HG03442 (cell line): ENCODE measurements around the gene GRAMD4.
"Not testable (repeated sequence)": the region's sequence is repeated elsewhere in the genome, so short reads cannot be mapped to it uniquely, and the experiment has no call there.

ENCODE experiments used
- ATAC-seq: cut with Tn5 transposase; IDR thresholded peaks from one replicate; pipeline ENCODE4 v1.9.1; 2021; ENCODE audit warnings: mild to moderate bottlenecking, moderate library complexity; ENCODE audit not compliant: unreplicated experiment

Gene GRAMD4

DNA sequence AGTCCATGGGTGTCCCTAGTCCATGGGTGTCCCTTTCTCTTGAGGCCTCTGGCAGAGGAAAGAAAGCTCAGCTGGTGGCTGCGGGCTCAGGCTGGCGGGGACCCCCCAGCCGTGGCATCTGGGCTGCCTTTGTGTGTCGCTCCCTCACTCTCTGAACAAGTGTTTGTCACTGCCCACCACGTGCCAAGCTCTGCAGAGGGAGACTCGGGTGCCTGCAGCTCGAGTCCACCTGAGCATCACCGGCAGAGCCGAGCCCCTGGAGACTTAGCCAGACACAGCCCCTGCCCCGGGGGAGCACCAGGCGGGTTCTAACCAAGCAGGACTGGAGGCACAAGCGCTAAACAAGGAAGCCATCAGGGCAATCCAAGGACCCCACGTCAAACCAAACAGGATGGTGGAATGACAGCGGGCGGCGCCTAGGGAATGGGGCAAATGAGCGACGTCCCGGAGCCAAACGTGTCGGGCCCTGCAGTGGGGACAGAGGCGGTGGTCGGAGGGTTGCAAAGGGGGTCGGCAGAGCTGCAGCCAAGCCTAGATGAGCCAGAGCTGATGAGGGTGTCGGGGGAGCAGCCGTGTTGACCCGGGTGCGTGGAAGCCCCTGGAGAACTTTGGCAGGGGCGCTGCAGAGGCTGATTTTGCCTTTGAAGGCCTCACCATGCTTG, 2.1 kb upstream of the GRAMD4 start:
- no peak for ATAC-seq

DNA sequence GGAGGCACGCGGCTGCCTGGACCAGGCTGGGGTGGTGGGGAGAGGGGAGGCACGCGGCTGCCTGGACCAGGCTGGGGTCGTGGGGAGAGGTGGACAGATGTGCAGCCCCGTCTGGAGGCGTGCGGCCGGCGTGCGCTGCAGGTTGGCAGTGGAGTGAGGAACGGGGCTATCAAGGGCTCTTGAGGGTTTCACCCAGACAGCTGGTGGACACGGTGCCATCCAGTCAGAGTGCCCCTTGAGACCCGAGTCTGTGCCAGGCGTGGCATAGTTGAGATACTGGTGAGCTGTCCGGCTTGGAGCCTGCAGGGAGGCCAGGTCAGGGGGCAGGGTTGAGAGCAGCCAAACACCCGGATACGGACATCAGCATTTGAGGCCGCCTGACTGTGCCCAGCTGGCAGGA, 1.5 kb upstream of the GRAMD4 start:
- ATAC-seq, result no peak

- ATAC-seq, result no peak
Observed at GRCh38 chr22:46619240-46619829, 851 bp upstream of the GRAMD4 start.

GRCh38 chr22:46620588-46621242, 529 bp downstream of the GRAMD4 start:
- ATAC-seq, result no peak

DNA sequence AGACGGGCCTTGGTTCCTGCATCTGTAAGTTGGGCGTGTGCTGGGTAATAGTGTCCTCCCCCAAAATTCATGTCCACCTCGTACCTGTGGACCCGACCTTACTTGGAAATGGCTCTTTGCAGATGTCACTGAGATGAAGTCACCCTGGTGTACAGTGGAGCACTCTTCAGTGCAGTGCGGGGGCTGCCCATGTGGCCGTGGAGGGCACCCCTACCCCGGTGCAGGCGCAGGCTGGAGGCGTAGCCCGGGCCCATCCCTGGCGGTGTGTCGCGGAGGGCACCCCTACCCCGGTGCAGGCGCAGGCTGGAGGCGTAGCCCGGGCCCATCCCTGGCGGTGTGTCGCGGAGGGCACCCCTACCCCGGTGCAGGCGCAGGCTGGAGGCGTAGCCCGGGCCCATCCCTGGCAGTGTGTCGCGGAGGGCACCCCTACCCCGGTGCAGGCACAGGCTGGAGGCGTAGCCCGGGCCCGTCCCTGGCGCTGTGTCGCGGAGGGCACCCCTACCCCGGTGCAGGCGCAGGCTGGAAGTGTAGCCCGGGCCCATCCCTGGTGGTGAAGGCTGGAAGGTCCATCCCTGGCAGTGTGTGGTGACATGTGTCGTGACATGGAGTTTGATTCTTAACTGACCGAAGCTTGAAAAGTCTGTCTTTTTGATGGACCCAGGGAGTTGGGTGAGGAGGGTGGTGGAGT, 1.2 kb downstream of the GRAMD4 start:
- not testable (repeated sequence) for ATAC-seq

DNA sequence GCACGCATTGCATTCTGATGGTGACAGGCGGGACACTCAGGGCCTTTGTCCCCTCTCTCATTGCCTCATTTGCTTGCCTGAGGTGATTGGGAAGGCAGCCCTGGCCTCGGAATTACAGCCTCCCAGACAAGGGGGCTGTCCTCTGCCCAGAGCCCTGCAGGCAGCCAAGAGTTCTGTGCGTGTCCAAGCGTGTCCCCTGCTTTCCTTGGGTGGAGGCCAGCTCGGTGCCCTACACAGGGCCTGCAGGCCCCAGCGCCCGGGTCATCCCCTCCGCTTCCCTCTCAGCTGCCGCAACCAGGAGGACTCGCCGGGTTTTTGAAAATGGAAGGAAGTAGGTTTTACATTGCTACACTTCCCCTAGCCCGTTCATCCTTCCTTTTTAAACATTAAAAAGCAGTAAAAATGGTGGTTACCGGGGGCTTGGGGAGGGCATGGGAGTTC, 1.9 kb downstream of the GRAMD4 start:
- ATAC-seq, result no peak

GRCh38 chr22:46625113-46625842, 5.1 kb downstream of the GRAMD4 start:
- no peak for ATAC-seq

DNA sequence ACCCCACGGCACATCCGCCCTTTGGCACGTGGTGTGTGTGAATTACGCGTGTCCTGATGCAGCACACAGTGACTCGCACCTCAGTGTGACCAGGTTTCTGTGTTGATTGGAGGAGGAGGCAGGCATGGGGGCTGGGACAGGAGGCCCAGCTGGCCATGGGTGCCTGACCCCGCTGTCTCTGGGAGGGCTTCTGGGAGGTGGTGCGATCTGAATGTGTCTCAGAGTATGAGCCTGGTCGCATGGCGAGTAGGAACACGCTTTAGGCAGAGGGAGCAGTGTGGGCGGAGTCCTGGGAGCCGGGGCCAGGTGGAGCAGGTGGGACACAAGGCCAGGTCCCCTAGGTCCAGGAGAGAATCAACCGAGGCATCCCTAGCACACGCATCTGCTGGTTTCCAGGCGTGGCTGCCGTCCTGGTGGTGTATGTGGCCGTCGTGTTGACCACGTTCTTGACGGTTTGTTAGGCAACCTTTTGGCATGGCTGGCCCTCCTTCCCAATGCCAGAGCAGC, 5.7 kb downstream of the GRAMD4 start:
- ATAC-seq, result no peak

DNA sequence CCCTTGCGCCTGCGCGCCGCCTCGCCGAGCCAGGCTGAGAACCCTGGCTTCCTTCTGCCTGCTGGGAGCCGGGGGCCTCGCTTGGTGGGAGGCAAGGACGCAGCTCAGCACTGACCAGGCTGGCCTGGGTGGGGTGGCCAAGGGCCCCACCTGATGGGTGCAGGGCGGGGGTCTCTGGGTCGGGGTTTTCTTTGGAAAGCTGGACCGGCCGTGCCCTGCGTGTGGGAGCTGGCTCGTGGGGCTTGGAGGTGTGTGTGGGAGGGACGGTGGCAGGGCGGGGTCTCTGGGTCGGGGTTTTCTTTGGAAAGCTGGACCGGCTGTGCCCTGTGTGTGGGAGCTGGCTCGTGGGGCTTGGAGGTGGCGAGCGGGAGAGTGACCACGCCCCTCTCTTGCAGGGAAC, 6.2 kb downstream of the GRAMD4 start:
- no peak for ATAC-seq

DNA sequence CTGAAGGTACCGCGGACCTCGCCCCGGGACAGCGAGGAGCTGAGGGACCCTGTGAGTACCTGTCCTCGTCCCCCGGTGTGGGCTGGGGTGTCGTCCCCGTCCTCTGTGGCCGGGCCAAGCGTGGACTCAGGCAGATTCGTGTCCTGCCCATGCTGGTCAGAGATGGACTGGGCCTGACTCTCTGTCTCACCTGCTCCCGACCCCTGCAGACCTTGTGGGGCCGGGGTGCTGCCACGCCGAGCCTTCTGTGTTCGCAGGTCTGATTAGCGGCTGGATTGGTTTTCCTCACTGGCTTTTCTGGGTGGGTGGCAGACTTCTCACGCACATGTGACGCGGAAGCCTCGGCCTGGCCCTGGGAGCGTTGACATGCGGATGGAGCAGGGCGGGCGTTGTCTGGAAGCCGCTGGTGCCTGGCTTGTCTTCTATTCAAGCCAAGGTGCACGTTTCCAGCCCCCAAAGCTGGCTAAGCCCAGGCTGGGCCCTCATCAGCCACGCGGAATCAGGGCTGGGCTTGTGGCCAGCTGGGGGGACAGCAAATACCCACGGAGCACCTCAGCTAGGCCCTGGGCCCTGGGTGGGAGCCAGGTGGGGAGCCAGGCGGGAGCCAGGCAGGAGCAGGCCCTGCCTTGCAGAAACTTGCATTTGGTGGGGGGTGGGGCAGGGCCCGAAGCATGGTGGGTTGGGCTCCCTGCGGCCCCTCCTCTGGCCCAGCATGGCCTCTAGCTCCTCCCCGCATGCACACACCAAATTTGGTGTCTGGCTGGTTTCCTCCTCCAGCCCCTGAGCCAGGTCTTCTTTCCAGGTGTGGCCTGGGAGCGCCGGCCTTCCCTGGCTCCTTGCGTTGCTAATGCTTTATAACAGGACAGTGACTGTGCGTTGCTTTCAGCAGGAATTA, 7.0 kb downstream of the GRAMD4 start:
- no peak for ATAC-seq

DNA sequence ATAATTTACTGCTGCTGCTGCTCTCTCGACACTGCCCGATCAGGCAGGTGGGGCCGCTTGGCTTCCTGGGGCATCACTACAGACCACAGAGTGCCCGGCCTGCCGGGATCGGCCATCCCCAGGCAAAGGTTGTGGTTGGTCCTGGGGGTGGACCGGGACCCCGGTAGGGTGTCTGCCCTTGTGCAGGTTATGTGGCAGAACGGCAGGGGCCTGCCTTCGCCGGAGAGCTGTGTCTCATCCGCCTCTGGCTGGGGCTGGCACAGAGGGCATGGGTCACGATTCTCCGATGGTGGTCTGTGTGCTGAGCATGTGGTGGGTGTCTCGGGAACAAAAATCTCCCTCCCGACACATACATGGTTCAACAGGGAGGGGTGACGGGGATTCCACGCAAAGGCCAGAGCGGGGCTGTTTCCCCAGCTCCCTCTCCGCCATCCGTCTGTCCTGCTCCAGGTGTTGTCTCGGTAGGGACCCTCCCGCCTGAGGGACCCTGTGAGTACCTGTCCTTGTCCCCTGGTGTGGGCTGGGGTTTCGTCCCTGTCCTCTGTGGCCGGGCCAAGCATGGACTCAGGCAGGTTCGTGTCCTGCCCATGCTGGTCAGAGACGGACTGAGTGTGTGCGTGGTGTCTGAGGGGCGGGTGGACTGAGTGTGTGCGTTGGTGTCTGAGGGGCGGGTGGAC, 7.8 kb downstream of the GRAMD4 start:
- ATAC-seq, result no peak

DNA sequence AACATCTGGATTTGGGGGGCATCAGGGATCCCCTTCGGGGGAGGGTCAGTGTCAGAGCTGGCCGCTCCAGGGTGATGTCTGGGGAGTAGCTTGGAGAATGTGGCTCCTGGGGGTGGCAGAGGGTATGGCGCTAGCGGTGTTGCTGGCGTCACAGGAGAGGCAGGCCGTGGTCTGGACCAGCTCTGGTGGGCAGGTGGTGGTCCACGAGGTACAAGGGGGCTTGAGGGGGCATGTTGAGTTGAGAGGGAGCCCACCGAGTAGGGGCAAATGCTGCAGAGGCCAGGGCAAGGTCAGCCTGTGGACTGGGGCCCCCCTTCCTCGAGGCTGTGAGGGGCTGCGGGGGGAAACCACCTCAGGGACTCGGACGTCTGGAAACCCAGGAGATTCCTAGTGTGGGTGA, 8.6 kb downstream of the GRAMD4 start:
- no peak for ATAC-seq

DNA sequence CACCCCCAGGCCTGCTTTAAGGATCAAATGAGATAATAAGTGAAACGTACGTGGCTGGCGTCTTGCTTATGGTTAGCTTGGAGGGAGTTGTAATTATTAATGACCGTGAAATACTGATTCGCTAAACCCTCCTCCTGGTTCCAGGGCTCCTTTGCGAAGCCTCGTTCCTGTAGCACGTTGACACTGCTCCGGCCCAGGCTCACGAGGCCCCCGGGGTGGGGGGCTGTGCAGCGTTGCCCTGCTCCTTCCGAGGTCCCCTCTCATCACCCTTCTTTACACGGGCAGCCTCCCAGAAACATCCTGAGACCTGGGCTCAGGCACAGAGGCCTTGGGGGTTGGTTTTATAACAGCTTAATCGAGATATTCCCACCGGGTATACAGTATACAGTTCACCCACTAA, 9.1 kb downstream of the GRAMD4 start:
- no peak for ATAC-seq

DNA sequence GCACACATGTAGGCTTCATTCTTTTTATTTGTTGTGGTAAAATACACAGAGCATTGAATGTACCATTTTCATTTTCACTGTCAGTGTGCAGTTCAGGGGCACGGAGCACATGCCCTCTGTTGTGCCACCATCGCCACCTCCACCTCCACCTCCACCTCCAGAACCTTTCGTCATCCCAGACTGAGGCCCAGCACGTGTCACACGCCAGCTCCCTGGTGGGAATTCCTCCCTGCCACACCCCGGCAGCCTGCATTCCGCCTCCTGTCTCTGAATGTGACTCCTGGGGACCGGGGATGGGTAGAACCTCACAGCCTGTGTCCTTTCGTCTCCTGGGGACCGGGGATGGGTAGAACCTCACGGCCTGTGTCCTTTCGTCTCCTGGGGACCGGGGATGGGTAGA, 10.9 kb downstream of the GRAMD4 start:
- no peak for ATAC-seq

- ATAC-seq, result no peak
Observed at GRCh38 chr22:46632646-46633249, 12.6 kb downstream of the GRAMD4 start.

GRCh38 chr22:46633334-46633890, 13.2 kb downstream of the GRAMD4 start:
- no peak for ATAC-seq

GRCh38 chr22:46634011-46634699, 14.0 kb downstream of the GRAMD4 start:
- ATAC-seq, result no peak
